GM21360 (cell line): ENCODE data around the gene HOOK2.

Experiments used
- ATAC-seq: cut with Tn5 transposase; IDR thresholded peaks from one replicate; pipeline ENCODE4 v1.9.1; 2021; ENCODE audit warnings: mild to moderate bottlenecking, moderate library complexity; ENCODE audit not compliant: unreplicated experiment

The HOOK2 gene

DNA sequence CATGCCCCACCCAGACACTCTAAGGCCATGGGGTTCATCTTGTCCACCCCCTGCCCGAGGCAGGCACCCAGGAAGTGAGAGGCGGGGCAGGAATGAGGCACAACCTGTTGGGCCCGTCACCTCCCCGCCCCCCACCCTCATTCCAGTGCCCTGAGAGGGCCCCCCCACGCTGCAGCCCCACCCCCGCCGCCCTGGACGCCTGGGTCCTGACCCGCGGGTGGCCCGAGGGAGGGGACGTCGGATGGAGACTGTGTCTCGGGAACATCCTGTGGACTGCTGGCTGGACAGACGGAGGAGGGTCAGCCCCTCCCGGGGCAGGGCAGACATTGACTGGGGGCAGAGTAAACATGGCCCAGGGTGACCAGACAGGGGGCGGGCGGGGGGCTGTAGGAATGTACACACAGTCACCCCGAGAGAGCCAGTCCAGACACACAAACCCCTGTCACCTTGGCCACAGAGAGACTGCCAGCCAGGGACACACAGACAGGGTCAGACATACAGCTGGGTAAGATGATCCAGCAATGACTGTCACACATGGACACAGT lies 8.6 kb upstream of the HOOK2 start:
- ATAC-seq = no peak

DNA sequence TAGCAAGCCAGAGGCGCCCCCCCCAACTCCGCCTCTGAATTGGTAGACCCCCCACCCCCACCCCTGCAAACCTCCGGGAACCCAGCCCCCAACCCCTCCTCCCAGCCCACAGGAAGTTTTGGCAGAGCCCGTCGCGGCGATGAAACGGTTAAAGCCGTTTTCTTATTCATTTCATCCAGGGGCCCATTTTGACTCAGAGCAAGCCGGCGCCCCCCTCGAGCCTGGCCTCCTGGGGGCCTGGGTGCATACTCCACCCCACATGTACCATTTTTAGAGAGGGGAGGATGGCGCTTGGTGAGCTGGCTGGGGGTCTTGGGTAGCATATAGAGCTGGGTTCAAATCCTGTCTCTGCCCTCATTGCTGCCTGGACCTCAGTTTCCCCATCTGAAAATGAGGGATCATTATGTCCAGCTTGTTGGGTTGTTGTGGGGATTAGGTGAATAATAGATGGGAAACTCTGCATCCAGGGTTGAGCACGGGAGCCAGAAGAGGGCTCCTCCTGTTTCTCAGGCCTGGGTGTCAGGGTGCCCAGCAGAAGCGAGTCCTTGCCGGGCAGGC lies 8.0 kb upstream of the HOOK2 start:
- no peak for ATAC-seq

DNA sequence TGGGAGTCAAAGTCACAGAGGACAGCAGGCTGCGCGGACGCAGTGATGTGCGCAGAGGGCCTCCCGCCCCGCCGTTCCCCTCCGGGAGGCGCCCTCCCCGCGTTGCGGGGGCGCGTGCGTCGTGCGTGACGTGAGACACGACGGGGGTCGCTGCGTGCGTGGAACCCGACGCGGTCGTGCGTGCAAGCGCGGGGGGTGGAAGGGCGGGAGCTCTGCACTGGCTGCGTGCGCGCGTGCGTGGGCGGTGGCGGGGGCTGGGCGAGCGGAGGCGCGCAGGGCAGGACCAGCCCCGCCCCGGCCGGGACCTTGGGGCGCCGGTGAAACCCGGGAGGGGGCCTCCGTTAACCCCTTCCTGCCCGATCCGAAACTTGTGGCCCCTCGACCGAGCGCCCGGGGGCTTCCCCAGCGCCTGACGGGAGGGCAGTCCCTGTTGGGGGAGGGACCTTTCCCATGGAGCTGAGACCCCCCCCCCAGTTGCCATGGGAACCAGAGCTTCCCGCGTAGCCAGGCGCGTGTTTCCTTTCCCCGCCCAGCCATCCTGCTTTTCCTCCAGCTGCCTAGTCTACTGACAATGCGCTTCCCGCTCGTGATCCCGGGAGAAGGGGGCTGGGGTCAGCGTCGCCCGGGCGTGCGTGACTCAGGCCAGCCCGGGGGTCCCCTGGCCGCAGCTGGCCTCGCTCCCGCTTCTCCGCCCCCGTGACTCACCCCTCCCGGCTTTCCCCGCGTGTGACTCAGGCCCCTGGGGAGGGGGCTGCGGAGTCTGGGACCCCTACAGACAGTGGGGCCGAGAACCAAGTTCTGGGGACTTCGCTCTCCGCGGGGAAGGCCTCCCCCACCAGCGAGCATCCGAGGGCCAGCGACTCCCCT lies 7.3 kb upstream of the HOOK2 start:
- no peak for ATAC-seq

DNA sequence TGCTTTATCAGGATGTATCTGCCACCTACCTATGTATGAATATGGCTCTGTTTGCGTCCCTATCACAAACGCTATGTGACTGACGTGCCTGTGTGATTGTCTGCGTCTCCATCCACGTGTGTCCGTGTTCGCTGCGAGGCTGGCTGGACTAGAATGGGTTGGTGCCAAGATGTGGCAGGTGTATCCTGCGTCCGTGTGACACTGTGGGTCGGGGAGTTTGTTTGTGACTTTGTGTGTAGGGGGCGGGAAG lies 6.7 kb upstream of the HOOK2 start:
- ATAC-seq = no peak

DNA sequence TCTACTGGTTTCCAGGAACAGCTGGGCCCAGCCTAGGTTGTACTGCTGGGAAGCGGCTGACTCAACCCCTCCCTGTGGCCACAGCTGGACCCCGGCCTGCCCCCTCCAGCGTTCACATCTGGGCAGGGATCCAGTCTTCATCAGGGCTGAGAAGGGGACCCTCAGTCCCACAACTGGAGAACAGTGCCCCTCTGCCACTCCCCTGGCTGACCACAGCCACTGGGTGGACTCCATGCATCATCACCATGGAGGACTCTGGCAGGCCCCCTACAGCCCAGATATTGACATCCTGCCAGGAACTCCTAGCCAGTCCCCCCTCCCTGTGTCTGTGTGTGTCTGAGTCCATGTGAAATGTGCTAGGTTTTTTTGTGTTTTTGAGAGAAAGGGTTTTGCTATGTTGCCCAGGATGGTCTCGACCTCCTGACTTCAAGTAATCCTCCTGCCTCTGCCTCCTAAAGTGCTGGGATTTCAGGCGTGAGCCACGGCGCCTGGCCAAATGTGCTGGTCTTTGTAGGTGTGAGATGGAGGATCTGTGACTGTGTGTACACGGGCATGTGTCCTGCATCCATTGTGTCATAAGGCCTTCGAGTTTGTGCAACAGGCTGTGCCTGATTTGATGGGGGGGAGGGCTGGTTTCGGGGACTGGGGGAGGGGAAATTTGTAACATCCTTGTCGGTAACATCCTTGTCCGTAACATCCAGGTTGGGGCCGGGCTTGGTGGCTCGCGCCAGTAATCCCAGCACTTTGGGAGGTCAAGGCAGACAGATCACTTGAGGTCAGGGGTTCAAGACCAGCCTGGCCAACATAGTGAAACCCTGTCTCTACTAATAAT lies 4.0 kb upstream of the HOOK2 start:
- no peak for ATAC-seq

GRCh38 chr19:12778905-12779161 lies 3.5 kb upstream of the HOOK2 start:
- ATAC-seq = no peak

DNA sequence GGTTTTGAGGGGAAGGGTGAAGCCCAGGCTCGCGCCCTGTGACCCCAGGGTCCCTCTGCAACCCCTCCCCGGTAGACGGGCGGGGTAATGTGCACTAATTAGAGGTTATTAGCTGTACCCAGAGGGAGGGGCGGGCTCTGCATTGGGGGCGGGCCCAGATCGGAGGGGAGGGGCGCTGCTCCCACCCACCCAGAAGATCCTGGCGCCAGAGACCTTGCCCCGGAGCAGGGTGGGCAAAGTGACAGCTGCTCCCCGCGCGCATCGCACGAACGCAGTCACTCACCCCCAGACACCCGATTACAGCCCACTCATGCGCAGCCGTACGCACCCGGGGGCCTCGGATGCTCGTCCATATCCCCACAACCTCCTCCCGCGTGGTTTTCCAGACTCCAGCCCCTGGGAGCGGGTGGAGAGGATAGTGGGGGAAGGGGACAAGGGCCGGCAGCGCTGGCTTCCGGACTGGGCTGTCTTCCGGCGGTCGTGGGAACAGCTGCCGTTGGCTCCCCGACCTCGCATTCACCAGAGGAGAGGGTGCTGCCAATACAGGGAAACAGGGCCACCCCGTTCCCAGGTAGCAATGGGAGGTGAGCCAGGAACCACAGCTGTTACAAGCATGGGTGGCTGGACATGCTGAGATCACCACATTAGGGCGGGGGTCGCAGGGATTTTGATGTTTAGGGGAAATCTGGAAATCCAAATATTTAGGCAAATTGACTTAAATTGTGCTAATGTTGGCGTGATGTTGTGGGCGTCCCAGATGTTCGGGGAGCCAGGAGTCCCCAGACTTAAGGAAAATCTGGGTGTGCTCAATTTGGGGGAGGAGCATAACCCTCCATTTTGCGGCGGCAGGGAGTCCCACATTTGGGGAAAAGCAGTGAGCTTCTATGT lies 2.9 kb upstream of the HOOK2 start:
- no peak for ATAC-seq

DNA sequence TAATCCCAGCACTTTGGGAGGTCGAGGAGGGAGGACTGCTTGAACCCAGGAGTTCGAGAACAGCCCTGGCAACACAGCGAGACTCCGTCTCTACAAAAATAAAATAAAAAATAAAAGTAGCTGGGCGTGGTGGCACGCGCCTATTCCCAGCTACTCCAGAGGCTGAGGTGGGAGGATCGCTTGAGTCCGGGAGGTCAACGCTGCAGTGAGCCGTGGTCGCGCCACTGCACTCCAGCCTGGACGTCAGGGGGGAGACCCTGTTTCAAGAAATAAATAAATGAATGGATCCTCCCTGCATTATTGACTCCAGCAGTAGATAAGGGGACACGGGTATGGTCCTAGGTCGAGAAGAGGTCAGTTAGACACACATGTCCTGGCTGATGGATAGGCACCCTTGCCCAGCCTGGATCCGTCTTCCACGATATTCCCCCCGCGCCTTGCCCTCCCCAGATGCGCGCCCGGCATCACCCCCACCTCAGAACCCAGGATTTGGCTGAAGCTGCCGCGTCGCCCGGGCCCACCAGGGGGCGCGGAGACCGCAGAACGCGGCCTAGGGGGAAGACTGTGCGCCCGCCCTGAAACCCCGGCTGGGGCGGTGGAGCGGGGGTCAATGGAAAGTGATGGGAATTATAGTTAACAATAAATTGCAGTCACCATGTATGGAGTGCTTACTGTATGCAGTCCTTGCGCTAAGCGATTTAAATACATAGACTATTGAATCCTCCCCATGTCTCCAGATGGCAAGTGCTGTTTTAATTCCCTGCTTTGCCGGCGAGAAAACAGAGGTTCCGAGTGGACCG lies 2.1 kb upstream of the HOOK2 start:
- no peak for ATAC-seq

- no peak for ATAC-seq
Measured at GRCh38 chr19:12773571-12773970, 1.8 kb downstream of the HOOK2 start.

DNA sequence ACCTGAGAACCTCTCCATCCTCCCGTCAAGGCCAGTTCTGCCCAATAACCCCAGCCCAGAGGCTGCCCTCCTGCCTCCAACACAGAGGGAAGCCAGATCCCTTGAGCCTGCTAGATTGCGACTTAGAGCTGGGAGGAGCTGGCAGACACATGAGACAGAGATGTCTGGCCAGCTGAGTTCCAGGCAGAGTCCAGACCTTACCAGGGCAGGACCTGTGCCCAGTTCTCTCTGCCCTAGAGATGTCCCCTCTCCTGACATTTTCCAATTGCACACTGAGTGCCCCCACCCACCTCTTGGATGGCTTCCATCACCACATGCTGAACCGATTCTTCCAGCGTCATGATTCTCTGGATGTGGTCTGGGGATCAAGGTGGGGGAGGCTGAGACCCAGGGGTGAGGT lies 3.0 kb downstream of the HOOK2 start:
- ATAC-seq = no peak

- no peak for ATAC-seq
Measured at GRCh38 chr19:12770922-12771321, 4.4 kb downstream of the HOOK2 start.

DNA sequence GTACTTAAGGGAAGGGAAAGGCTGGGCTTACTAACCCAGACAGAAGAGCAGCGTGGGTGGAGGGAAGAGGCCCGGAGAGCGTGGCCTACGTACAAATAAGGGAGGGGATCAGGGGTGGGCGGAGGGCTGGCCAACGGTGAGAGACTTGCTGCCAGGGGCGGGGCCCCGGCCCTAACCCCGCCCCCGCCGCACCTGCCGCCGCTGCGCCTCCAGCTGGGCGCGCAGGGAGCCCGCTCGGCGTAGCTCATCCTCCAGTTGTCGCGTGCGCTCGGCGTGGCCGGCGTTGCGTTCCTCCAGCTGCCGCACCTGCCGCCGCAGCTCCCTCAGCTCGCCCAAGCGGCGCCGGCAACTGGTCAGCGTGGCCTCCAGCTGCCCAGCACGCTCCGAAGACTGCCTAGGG lies 5.7 kb downstream of the HOOK2 start:
- peak; percentile 47 for ATAC-seq

- ATAC-seq = no peak
Measured at GRCh38 chr19:12767666-12768065, 7.7 kb downstream of the HOOK2 start.

DNA sequence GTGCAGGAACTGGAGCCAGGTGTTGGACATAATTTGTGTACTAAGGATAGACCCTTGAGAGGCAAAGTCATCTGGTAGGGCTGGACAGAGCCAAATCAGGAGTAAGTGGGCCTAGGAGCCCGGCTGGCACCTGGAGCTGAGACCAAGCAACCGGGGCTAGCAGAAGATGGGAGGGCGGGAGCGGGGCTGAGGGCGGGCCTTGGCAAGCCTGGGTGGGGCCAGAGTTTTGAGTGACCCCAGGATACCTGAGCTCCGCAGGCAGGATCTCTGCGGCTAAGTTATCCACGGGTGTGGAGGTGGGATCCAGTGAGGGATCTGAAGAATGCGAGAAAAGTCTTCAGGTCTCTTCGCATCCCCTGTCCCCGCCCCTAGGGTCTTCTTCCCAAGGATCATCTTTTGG lies 8.2 kb downstream of the HOOK2 start:
- no peak for ATAC-seq

GRCh38 chr19:12766051-12766521 lies 9.3 kb downstream of the HOOK2 start:
- ATAC-seq = no peak

- no peak for ATAC-seq
Measured at GRCh38 chr19:12764698-12765097, 10.7 kb downstream of the HOOK2 start.

DNA sequence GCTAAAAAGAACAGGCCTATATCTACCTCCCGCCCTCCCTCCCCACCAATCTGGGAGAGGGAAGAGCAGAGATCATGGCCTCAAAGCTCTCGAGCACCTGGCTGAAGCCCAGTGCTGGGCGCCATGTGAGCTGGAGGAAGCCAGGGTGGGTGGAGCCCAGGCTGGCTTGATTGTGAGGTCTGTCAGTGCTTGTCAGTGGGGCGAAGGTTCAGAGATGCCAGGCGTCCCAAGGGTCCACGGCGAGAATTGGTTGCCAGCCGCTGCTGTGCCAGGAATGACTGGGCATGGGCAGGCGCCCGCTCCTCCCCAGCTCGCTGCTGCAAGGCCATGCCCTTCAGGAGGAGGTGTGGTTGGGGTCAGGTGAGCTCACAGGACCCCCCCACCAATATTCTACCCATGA lies 12.3 kb downstream of the HOOK2 start:
- no peak for ATAC-seq

- ATAC-seq = no peak
Measured at GRCh38 chr19:12759686-12760085, 15.7 kb downstream of the HOOK2 start.

GRCh38 chr19:12757544-12758274 lies 17.6 kb downstream of the HOOK2 start:
- no peak for ATAC-seq
